Erythroblast (primary cell): ENCODE results near the gene ATF3.

ENCODE experiments used
- GATA1 ChIP-seq: IDR thresholded peaks from 2 replicates; pipeline ENCODE4 v1.6.1; 2011; ENCODE audit warnings: low read depth, mild to moderate bottlenecking, control low read depth, low read length, moderate library complexity
- POLR2A ChIP-seq: IDR thresholded peaks from 2 replicates; pipeline ENCODE4 v1.6.1; 2011; ENCODE audit warnings: mild to moderate bottlenecking, low read length

- TF ChIP-seq POLR2A, result no peak
- no peak for TF ChIP-seq GATA1
These were observed 19.5 kb downstream of the ATF3 start for GRCh38 chr1:212628046-212628445.
